Activated CD8-positive, alpha-beta memory T cell treated with anti-CD3 and anti-CD28 coated beads for 1 hour (primary cell): Measurements from ENCODE around the gene SLC16A2.

Source experiments
- DNase-seq, 2 donors: peaks; one replicate each; pipeline ENCODE4 v3.0.0-alpha.2; 2020; ENCODE audit warnings: low read depth in 1 of 2; ENCODE audit errors: extremely low read depth in 1 of 2

Gene SLC16A2

GRCh38 chrX:74535086-74535407 is 113.8 kb downstream of the SLC16A2 start:
- DNase-seq, result no peak

- peak in 1 of 2 donors; percentile 8 for DNase-seq
Measured at GRCh38 chrX:74535408-74536151, 114.3 kb downstream of the SLC16A2 start.

GRCh38 chrX:74536152-74536831 is 115.0 kb downstream of the SLC16A2 start:
- DNase-seq, result peak in 1 of 2 donors; percentile 1

GRCh38 chrX:74536832-74537371 is 115.6 kb downstream of the SLC16A2 start:
- no peak for DNase-seq

- no peak for DNase-seq
Measured at GRCh38 chrX:74540635-74541249, 119.4 kb downstream of the SLC16A2 start.

- DNase-seq, result no peak
Measured at GRCh38 chrX:74545880-74546523, 124.7 kb downstream of the SLC16A2 start.

- no peak for DNase-seq
Measured at GRCh38 chrX:74546984-74547383, 125.7 kb downstream of the SLC16A2 start.

GRCh38 chrX:74550295-74550802 is 129.1 kb downstream of the SLC16A2 start:
- peak; percentile 75 to 76 for DNase-seq

GRCh38 chrX:74551934-74552333 is 130.6 kb downstream of the SLC16A2 start:
- DNase-seq, result no peak

GRCh38 chrX:74557378-74557777 is 136.1 kb downstream of the SLC16A2 start:
- no peak for DNase-seq

- no peak for DNase-seq
Measured at GRCh38 chrX:74578137-74578536, 156.8 kb downstream of the SLC16A2 start.

GRCh38 chrX:74579597-74580198 is 158.4 kb downstream of the SLC16A2 start:
- DNase-seq, result no peak
